HepG2 (cell line): ENCODE results near the gene RAD23A.

Source experiments
- CTCF ChIP-seq: sonication (generic); formaldehyde crosslinking; IDR thresholded peaks from 2 replicates; pipeline ENCODE4 v1.5.0; 2020; ENCODE audit warnings: mild to moderate bottlenecking, missing genetic modification reagents, moderate library complexity
- MED1 ChIP-seq: sonication (generic); formaldehyde crosslinking; IDR thresholded peaks from 2 replicates; pipeline ENCODE4 v1.4.0; 2020; ENCODE audit warnings: missing genetic modification reagents
- MYNN ChIP-seq: sonication (generic); formaldehyde crosslinking; IDR thresholded peaks from 2 replicates; pipeline ENCODE4 v1.4.0; 2020; ENCODE audit warnings: mild to moderate bottlenecking, low read depth, missing genetic modification reagents
- POLR2G ChIP-seq: fragments of 200-400 bp; formaldehyde crosslinking; IDR thresholded peaks from 2 replicates; pipeline ENCODE4 v1.6.1; 2018; ENCODE audit warnings: mild to moderate bottlenecking, low read depth, low read length, moderate library complexity
- RARG ChIP-seq: sonication (generic); formaldehyde crosslinking; IDR thresholded peaks from 2 replicates; pipeline ENCODE4 v1.4.0; 2020; ENCODE audit warnings: low read depth, mild to moderate bottlenecking, missing genetic modification reagents
- SMARCC2 ChIP-seq: fragments of 450-650 bp; IDR thresholded peaks from 2 replicates; pipeline ENCODE4 v1.6.1; 2017; ENCODE audit warnings: antibody characterized with exemption, mild to moderate bottlenecking
- SNAI1 ChIP-seq: sonication (generic); formaldehyde crosslinking; IDR thresholded peaks from 2 replicates; pipeline ENCODE4 v1.5.0; 2020; ENCODE audit warnings: mild to moderate bottlenecking, missing genetic modification reagents, borderline replicate concordance
- SUZ12 ChIP-seq: fragments of 150-350 bp; IDR thresholded peaks from 2 replicates; pipeline ENCODE4 v1.6.1; 2014; ENCODE audit warnings: low read depth, low read length
- YY1 ChIP-seq: IDR thresholded peaks from 2 replicates; pipeline ENCODE4 v1.6.1; 2011; ENCODE audit warnings: low read length, low read depth, moderate library complexity, mild to moderate bottlenecking; ENCODE audit not compliant: insufficient read depth, insufficient replicate concordance
- ZNF160 ChIP-seq: sonication (generic); formaldehyde crosslinking; IDR thresholded peaks from 2 replicates; pipeline ENCODE4 v1.8.0; 2022; ENCODE audit warnings: mild to moderate bottlenecking, inconsistent platforms, missing genetic modification reagents
- ZNF468 ChIP-seq: sonication (generic); formaldehyde crosslinking; IDR thresholded peaks from 2 replicates; pipeline ENCODE4 v1.8.0; 2022; ENCODE audit warnings: mild to moderate bottlenecking, moderate library complexity, missing genetic modification reagents
- TF ChIP-seq, protein P1 (sequence below): sonication (generic); formaldehyde crosslinking; IDR thresholded peaks from 2 replicates; pipeline ENCODE4 v1.5.0; 2020; ENCODE audit warnings: mild to moderate bottlenecking, missing genetic modification reagents
- TF ChIP-seq, protein P2 (sequence below), 2 experiments: sonication (generic) in 1 of 2; formaldehyde crosslinking in 1 of 2; IDR thresholded peaks; 2 replicates each; pipeline versions ENCODE4 v1.4.0 to v1.6.1; 2018 to 2020; ENCODE audit warnings: missing genetic modification reagents in 2 of 2, borderline replicate concordance in 1 of 2, low read depth in 1 of 2, mild to moderate bottlenecking in 1 of 2, missing biosample characterization in 1 of 2

GRCh38 chr19:12993562-12993961, 47.9 kb downstream of the RAD23A start:
- no peak for TF ChIP-seq RARG (CRISPR knock-in tag)
- no peak for TF ChIP-seq CTCF (CRISPR knock-in tag)
- no peak for TF ChIP-seq SMARCC2
- TF ChIP-seq SUZ12 = no peak
- TF ChIP-seq SNAI1 (CRISPR knock-in tag) = no peak
- TF ChIP-seq MYNN = no peak
- TF ChIP-seq, protein P1, sequence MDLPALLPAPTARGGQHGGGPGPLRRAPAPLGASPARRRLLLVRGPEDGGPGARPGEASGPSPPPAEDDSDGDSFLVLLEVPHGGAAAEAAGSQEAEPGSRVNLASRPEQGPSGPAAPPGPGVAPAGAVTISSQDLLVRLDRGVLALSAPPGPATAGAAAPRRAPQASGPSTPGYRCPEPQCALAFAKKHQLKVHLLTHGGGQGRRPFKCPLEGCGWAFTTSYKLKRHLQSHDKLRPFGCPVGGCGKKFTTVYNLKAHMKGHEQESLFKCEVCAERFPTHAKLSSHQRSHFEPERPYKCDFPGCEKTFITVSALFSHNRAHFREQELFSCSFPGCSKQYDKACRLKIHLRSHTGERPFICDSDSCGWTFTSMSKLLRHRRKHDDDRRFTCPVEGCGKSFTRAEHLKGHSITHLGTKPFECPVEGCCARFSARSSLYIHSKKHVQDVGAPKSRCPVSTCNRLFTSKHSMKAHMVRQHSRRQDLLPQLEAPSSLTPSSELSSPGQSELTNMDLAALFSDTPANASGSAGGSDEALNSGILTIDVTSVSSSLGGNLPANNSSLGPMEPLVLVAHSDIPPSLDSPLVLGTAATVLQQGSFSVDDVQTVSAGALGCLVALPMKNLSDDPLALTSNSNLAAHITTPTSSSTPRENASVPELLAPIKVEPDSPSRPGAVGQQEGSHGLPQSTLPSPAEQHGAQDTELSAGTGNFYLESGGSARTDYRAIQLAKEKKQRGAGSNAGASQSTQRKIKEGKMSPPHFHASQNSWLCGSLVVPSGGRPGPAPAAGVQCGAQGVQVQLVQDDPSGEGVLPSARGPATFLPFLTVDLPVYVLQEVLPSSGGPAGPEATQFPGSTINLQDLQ = no peak
- TF ChIP-seq ZNF468 (CRISPR knock-in tag) = no peak
- no peak for TF ChIP-seq MED1 (CRISPR knock-in tag)
- TF ChIP-seq, protein P2, sequence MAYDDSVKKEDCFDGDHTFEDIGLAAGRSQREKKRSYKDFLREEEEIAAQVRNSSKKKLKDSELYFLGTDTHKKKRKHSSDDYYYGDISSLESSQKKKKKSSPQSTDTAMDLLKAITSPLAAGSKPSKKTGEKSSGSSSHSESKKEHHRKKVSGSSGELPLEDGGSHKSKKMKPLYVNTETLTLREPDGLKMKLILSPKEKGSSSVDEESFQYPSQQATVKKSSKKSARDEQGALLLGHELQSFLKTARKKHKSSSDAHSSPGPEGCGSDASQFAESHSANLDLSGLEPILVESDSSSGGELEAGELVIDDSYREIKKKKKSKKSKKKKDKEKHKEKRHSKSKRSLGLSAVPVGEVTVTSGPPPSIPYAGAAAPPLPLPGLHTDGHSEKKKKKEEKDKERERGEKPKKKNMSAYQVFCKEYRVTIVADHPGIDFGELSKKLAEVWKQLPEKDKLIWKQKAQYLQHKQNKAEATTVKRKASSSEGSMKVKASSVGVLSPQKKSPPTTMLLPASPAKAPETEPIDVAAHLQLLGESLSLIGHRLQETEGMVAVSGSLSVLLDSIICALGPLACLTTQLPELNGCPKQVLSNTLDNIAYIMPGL (CRISPR knock-in tag; IDR thresholded peaks at IDR 0.05; ENCODE audit: borderline replicate concordance in 1 of 2, low read depth in 1 of 2) = no peak
- no peak for TF ChIP-seq YY1
- no peak for TF ChIP-seq ZNF160
- TF ChIP-seq POLR2G = no peak
